Body of pancreas (tissue), 4 donors: ENCODE measurements around the gene TYW1B.

Experiments used
- CTCF ChIP-seq, 7 experiments: fragments of 450-650 bp in 4 of 7; fragments of 200-600 bp in 3 of 7; sonication (generic) in 3 of 7; IDR thresholded peaks; one replicate each; pipeline ENCODE4 v1.5.1; 2016 to 2019; ENCODE audit warnings: antibody characterized with exemption in 7 of 7
- POLR2A ChIP-seq, 3 donors: fragments of 450-650 bp; IDR thresholded peaks; one replicate each; pipeline ENCODE4 v1.6.1; 2016; ENCODE audit warnings: antibody characterized with exemption in 3 of 3, mild to moderate bottlenecking in 2 of 3

- TF ChIP-seq POLR2A (IDR thresholded peaks at IDR 0.05) (no peak), CTCF (IDR thresholded peaks at IDR 0.05) (no peak)
Observed at GRCh38 chr7:72704894-72705293, 123.1 kb downstream of the TYW1B start.
